Measurements from ENCODE around the gene ZFP36L1. TPM values are rescaled to one million over a fixed set of nuclear protein-coding genes. Genes with fewer than 3 reads are reported as not detected.

Gene ZFP36L1
- total and polyA plus RNA-seq, 10 of the 15 experiments (the other 5 are each of a cell fraction or from before 2014, with no cell fraction given), result 22.0 to 184 (median 66.1) TPM

GRCh38 chr14:68820999-68821683 is 28.3 kb upstream of the ZFP36L1 start (continued):
- peak; percentile 76 for TF ChIP-seq BCL11A (IDR thresholded peaks at IDR 0.05; ENCODE audit: low read depth, low read length)
- no peak for TF ChIP-seq CREB1 (IDR thresholded peaks at IDR 0.05; ENCODE audit: low read depth)
- peak; percentile 85 for TF ChIP-seq TCF12 (IDR thresholded peaks at IDR 0.05; ENCODE audit: low read depth, low read length)
- TF ChIP-seq NKRF (conservative IDR thresholded peaks at IDR 0.05), result peak; percentile 27; the same call in 1 of the 2 replicates
- TF ChIP-seq MEF2A (IDR thresholded peaks at IDR 0.05; ENCODE audit: insufficient read depth, low read depth, low read length), result peak; percentile 84
- TF ChIP-seq SMAD5 (IDR thresholded peaks at IDR 0.05; ENCODE audit: low read depth), result peak; percentile 43; the same call in 1 of the 2 replicates
- peak; percentile 75 for TF ChIP-seq HDGF (IDR thresholded peaks at IDR 0.05)
- TF ChIP-seq MLLT1 (IDR thresholded peaks at IDR 0.05), result peak; percentile 79
- TF ChIP-seq SMAD1 (IDR thresholded peaks at IDR 0.05; ENCODE audit: low read depth, partially characterized antibody), result peak; percentile 49
- TF ChIP-seq RAD21 (IDR thresholded peaks at IDR 0.05; ENCODE audit: insufficient read depth, low read depth, low read length), result no peak
- peak; percentile 66; the same call in 1 of the 2 replicates for TF ChIP-seq BACH1 (IDR thresholded peaks at IDR 0.05; ENCODE audit: borderline replicate concordance)
- peak; percentile 26; the same call in 1 of the 2 replicates for TF ChIP-seq LARP7 (IDR thresholded peaks at IDR 0.05)
- TF ChIP-seq STAT3 (IDR thresholded peaks at IDR 0.05; ENCODE audit: low read depth, low read length), result 0 out of 2 replicates have a peak, but pooled peaks have one; percentile 30
- TF ChIP-seq RFX5 (IDR thresholded peaks at IDR 0.05; ENCODE audit: low read depth, low read length), result no peak
- no peak for TF ChIP-seq SIN3A (IDR thresholded peaks at IDR 0.05; ENCODE audit: low read depth, low read length)
- TF ChIP-seq IRF4 (IDR thresholded peaks at IDR 0.05; ENCODE audit: low read depth, low read length), result peak; percentile 69
- TF ChIP-seq NR2C2 (IDR thresholded peaks at IDR 0.05; ENCODE audit: borderline replicate concordance, control insufficient read depth, insufficient read length, low read depth), result no peak
- TF ChIP-seq CBX5 (IDR thresholded peaks at IDR 0.05; ENCODE audit: low read depth), result no peak
- TF ChIP-seq, protein P1, sequence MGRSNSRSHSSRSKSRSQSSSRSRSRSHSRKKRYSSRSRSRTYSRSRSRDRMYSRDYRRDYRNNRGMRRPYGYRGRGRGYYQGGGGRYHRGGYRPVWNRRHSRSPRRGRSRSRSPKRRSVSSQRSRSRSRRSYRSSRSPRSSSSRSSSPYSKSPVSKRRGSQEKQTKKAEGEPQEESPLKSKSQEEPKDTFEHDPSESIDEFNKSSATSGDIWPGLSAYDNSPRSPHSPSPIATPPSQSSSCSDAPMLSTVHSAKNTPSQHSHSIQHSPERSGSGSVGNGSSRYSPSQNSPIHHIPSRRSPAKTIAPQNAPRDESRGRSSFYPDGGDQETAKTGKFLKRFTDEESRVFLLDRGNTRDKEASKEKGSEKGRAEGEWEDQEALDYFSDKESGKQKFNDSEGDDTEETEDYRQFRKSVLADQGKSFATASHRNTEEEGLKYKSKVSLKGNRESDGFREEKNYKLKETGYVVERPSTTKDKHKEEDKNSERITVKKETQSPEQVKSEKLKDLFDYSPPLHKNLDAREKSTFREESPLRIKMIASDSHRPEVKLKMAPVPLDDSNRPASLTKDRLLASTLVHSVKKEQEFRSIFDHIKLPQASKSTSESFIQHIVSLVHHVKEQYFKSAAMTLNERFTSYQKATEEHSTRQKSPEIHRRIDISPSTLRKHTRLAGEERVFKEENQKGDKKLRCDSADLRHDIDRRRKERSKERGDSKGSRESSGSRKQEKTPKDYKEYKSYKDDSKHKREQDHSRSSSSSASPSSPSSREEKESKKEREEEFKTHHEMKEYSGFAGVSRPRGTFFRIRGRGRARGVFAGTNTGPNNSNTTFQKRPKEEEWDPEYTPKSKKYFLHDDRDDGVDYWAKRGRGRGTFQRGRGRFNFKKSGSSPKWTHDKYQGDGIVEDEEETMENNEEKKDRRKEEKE (IDR thresholded peaks at IDR 0.05), result no peak
- TF ChIP-seq NBN (IDR thresholded peaks at IDR 0.05), result peak; percentile 89
- TF ChIP-seq HDAC6 (IDR thresholded peaks at IDR 0.05; ENCODE audit: unreplicated experiment), result no peak
- TF ChIP-seq CBFB (IDR thresholded peaks at IDR 0.05; ENCODE audit: low read depth), result peak; percentile 95
- peak; percentile 88 for TF ChIP-seq KLF5 (IDR thresholded peaks at IDR 0.05; ENCODE audit: partially characterized antibody)
- no peak for TF ChIP-seq PML (IDR thresholded peaks at IDR 0.05; ENCODE audit: low read length)

Measured in GM12878 (cell line).